Measurements from ENCODE around the gene BOC.

GRCh38 chr3:113286524-113286923, 75.2 kb downstream of the BOC start:
- no peak for TF ChIP-seq POLR2A (IDR thresholded peaks at IDR 0.05; ENCODE audit: low read depth, low read length)
- no peak for TF ChIP-seq TAF1 (IDR thresholded peaks at IDR 0.05; ENCODE audit: borderline replicate concordance, low read depth, low read length)
- no peak for TF ChIP-seq POLR2AphosphoS5 (IDR thresholded peaks at IDR 0.05; ENCODE audit: low read depth, low read length)
